Neutrophil (primary cell): ENCODE data around the gene CD151.

Source experiments
- H3K27ac ChIP-seq: fragments of 200-600 bp; sonication (generic); 2 replicates; pipeline ENCODE4 v1.5.1; 2016; ENCODE audit warnings: mild to moderate bottlenecking, moderate library complexity
- H3K27me3 ChIP-seq: fragments of 200-600 bp; sonication (generic); 2 replicates; pipeline ENCODE4 v1.6.0; 2016; ENCODE audit warnings: mild to moderate bottlenecking
- H3K36me3 ChIP-seq: fragments of 200-600 bp; sonication (generic); 2 replicates; pipeline ENCODE4 v1.5.1; 2017
- H3K4me1 ChIP-seq, 2 experiments: fragments of 200-600 bp in 1 of 2; sonication (generic) in 1 of 2; 1 replicate in 1 of 2; 2 replicates in 1 of 2; pipeline versions ENCODE4 v1.5.1 to v1.6.1; 2013 to 2016; ENCODE audit warnings: low read depth in 1 of 2, low read length in 1 of 2, mild to moderate bottlenecking in 1 of 2, moderate library complexity in 1 of 2; ENCODE audit not compliant: control insufficient read depth in 1 of 2, insufficient read depth in 1 of 2
- H3K4me3 ChIP-seq, 2 experiments: fragments of 200-600 bp in 1 of 2; sonication (generic) in 1 of 2; 1 replicate in 1 of 2; 2 replicates in 1 of 2; pipeline ENCODE4 v1.5.1; 2013 to 2016; ENCODE audit warnings: low read depth in 1 of 2, low read length in 1 of 2, mild to moderate bottlenecking in 1 of 2, moderate library complexity in 1 of 2
- H3K9me3 ChIP-seq: fragments of 200-600 bp; sonication (generic); 2 replicates; pipeline ENCODE4 v1.5.1; 2016
- TF ChIP-seq, protein P1 (sequence below): fragments of 200-600 bp; sonication (generic); IDR thresholded peaks from 2 replicates; pipeline ENCODE4 v1.5.1; 2016; ENCODE audit warnings: antibody characterized with exemption

The CD151 gene

DNA sequence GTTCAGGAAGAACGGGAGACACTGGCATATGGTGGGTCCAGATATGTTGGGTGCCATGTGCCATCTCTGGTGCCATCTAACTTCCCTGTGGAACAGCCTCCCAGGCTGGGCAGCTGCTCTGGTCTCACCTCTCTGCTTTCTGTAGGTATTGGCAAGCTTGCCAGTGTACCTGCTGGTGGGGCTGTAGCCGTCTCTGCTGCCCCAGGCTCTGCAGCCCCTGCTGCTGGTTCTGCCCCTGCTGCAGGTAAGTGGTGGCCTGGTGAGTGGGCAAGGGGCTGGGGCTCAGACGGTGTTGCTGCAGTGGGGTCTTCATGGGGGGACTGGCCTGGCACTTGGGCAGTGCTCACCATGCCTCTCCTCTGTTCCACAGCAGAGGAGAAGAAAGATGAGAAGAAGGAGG lies 20.4 kb upstream of the CD151 start:
- Histone ChIP-seq H3K4me3 (no peak overlapping the region), H3K27me3 (no peaks in the 10 kb centered on the region), H3K4me1 (peaks cover 27 to 31% of the 10 kb centered on the region in 2 experiments), H3K9me3 (no peaks in the 10 kb centered on the region), H3K27ac (no peak overlapping the region), H3K36me3 (peaks cover 19% of the 10 kb centered on the region)
- TF ChIP-seq, protein P1, sequence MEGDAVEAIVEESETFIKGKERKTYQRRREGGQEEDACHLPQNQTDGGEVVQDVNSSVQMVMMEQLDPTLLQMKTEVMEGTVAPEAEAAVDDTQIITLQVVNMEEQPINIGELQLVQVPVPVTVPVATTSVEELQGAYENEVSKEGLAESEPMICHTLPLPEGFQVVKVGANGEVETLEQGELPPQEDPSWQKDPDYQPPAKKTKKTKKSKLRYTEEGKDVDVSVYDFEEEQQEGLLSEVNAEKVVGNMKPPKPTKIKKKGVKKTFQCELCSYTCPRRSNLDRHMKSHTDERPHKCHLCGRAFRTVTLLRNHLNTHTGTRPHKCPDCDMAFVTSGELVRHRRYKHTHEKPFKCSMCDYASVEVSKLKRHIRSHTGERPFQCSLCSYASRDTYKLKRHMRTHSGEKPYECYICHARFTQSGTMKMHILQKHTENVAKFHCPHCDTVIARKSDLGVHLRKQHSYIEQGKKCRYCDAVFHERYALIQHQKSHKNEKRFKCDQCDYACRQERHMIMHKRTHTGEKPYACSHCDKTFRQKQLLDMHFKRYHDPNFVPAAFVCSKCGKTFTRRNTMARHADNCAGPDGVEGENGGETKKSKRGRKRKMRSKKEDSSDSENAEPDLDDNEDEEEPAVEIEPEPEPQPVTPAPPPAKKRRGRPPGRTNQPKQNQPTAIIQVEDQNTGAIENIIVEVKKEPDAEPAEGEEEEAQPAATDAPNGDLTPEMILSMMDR = no peak

DNA sequence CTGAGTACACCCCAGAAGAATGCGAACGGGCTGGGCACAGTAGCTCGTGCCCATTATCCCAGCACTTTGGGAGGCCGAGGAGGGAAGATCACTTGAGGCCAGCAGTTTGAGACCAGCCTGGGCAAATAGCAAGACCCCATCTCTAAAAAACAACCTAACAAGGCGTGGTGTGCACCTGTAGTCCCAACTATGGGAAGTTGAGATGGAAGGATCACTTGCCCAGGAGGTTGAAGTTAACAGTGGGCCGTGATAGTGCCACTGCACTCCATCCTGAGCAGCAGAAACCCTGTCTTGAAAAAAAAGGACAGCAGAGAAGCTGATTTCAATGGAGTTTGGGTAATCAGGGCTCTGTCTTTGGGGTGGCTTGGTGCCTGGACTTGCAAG lies 19.7 kb upstream of the CD151 start:
- peaks cover 19% of the 10 kb centered on the region for H3K36me3 ChIP-seq
- TF ChIP-seq, protein P1 = no peak
- H3K9me3 ChIP-seq = no peaks in the 10 kb centered on the region

DNA sequence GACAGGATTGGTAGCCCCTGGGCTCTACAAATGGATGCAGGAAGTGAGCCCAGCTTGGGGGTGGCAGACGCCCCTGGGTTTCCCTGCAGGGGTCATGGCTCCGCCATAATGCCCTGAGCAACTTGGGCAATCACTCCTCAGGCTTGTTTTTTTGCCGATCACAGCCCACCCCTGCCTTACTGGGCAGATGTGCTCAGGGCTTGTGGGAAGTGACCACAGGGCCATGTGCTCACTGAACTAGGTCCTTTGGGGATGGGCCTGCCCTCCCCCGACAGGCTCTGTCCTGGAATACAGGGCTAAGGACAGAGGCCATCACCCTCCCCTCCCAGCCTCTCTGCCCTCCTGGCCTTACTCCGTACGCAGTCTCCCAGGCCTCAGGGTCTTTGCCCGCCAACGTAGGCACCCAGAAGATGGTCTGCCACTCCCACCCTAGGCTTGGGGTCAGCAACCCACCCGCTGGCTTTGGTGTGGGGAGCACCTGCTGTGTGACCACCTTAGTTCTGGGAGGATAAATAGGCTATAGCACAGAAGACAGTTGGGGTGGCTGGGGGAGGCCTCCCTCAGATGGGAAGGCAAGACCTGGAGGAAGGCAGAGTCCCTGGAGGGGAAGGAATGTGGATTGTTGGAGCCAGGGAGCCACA lies 19.2 kb upstream of the CD151 start:
- Histone ChIP-seq H3K9me3 (no peaks in the 10 kb centered on the region), H3K27ac (no peak overlapping the region), H3K4me1 (peaks cover 30% of the 10 kb centered on the region in 2 experiments), H3K36me3 (peaks cover 19% of the 10 kb centered on the region), H3K27me3 (no peaks in the 10 kb centered on the region), H3K4me3 (no peak overlapping the region)
- TF ChIP-seq, protein P1 = no peak

More for the DNA sequence above, 19.7 kb upstream of the CD151 start:
- peaks cover 28 to 31% of the 10 kb centered on the region in 2 experiments for H3K4me1 ChIP-seq
- no peak overlapping the region for H3K27ac ChIP-seq
- no peak overlapping the region for H3K4me3 ChIP-seq
- no peaks in the 10 kb centered on the region for H3K27me3 ChIP-seq

DNA sequence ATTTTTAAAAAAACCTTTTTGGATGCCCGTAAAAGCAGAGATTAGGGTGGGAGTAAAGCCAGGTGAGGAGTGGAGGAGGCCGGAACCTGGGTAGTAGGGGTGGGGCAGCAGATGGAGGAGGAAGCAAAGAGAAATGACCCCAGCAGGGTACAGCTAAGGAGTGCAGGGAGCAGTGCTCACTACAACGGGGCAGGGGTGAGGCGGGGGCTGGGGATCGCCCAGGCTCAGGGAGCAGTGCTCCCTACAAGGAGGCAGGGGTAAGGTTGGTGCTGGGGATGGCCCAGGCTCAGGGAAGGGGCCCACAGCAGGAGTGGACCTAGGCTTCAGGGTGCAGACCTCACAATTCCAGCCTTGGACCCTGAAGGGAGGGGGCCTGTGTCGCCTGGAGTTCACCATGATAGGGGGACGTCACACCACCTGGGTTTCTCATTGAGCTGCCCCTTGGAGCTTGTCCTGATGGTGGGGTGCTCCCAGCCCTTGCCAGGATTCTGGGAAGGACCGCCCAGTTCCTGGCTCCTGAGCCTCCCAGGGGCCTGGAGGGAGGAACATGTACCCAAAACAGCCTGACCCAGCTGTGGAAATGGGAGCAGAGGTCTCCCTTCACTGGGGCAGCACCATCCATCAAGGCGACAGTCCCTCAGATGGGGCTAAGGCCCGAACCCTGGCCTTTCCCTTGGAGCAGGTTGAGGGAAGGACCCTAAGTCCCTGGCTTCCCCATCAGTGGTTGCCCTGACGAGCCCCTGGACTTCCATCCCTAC lies 16.9 kb upstream of the CD151 start:
- Histone ChIP-seq H3K36me3 (peaks cover 19% of the 10 kb centered on the region), H3K27ac (no peak overlapping the region), H3K4me3 (no peak overlapping the region), H3K4me1 (peaks cover 27 to 28% of the 10 kb centered on the region in 2 experiments), H3K9me3 (no peaks in the 10 kb centered on the region), H3K27me3 (no peaks in the 10 kb centered on the region)
- TF ChIP-seq, protein P1 = no peak

DNA sequence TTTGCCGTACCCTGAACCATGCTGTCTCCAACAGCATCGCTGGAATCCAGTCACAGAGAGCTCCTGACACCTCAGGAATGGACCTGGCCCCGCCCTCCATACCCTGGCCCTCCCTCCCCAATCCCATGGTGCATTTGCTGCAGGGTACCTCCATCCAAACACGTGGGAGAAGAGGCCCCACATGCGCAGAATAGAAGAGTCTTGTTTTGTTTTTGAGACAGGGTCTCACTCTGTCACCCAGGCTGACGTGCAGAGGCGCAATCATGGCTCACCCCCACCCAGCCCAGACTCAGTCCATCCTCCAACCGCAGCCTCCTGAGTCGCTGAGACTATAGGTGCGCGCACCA lies 16.3 kb upstream of the CD151 start:
- H3K27ac ChIP-seq = no peak overlapping the region
- H3K27me3 ChIP-seq = no peaks in the 10 kb centered on the region
- TF ChIP-seq, protein P1 = no peak
- H3K4me3 ChIP-seq = no peak overlapping the region
- no peaks in the 10 kb centered on the region for H3K9me3 ChIP-seq
- peaks cover 19% of the 10 kb centered on the region for H3K36me3 ChIP-seq
- peaks cover 27 to 28% of the 10 kb centered on the region in 2 experiments for H3K4me1 ChIP-seq
